Medulla oblongata (tissue), 1 donor: ENCODE data around the gene LLGL2.
A peak's percentile ranks its signal among the peaks of the same experiment; 100 is the strongest.
"Not testable (repeated sequence)": the region's sequence is repeated elsewhere in the genome, so short reads cannot be mapped to it uniquely, and the experiment has no call there.

Experiments
- DNase-seq: peaks from one replicate; pipeline ENCODE4 v3.0.0-alpha.2; 2015; ENCODE audit errors: extremely low spot score

Gene LLGL2

GRCh38 chr17:75568412-75569255 is 43.1 kb downstream of the LLGL2 start:
- no peak for DNase-seq

GRCh38 chr17:75570034-75570676 is 44.7 kb downstream of the LLGL2 start:
- DNase-seq, result no peak

DNA sequence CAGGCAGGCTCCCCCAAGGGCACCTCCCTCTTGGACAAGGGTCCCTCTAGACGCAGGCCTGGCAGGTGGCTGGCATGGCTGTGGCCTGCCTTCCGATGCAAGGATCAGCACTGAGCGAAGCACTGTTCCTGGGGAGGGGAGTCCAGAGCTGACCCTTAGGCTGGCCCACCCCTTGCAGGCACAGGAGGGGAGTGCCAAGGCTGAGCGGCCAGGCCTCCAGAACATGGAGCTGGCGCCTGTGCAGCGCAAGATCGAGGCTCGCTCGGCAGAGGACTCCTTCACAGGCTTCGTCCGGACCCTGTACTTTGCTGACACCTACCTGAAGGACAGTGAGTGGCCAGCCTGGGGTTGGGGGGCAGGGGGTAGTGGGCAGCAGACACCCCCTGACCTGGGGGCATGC is 45.3 kb downstream of the LLGL2 start:
- no peak for DNase-seq

- peak; percentile 72 for DNase-seq
Observed at GRCh38 chr17:75571197-75571884, 45.8 kb downstream of the LLGL2 start.

- no peak for DNase-seq
Observed at GRCh38 chr17:75571885-75572215, 46.4 kb downstream of the LLGL2 start.

GRCh38 chr17:75572713-75573539 is 47.4 kb downstream of the LLGL2 start:
- DNase-seq, result no peak

GRCh38 chr17:75573540-75573957 is 48.1 kb downstream of the LLGL2 start:
- no peak for DNase-seq

DNA sequence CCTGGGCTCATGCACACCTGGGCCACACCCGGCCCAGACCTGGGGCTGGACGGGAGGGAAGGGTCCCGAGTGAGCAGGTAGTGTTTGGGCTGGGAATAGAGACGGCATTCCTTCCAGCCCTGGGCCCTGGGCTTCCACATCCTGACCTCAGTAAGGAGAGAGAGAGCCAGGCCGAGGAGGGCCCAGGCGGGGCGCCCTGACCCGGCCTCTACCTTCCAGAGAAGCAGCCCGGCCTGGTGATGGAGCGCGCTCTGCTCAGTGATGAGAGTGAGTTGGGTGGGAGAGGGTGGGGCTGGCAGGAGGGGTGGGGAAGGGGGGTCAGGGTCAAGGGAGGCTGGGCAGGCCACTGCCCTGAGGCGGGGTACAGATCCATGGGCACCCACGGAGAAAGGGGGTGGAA is 48.5 kb downstream of the LLGL2 start:
- no peak for DNase-seq

- no peak for DNase-seq
Observed at GRCh38 chr17:75574404-75575036, 49.0 kb downstream of the LLGL2 start.

DNA sequence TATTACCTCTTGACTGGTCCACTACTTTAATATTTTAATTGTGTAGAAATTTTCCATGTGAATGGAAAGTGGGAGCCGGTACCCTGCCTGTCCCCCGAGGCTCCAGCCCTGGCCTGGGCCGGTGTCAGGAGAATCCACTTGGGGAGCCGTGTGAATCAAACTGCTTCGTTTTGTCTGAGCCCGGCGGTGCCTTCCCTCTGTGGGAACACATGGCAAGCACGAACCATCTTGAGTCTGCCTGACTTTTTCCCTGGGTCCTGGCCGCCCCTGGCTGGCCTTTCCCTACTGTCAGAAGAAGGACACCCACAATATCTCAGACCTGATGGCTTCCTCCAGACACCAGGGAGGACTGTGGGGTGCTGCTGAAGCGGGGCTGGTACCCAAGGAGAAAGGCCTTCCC is 49.7 kb downstream of the LLGL2 start:
- no peak for DNase-seq

DNA sequence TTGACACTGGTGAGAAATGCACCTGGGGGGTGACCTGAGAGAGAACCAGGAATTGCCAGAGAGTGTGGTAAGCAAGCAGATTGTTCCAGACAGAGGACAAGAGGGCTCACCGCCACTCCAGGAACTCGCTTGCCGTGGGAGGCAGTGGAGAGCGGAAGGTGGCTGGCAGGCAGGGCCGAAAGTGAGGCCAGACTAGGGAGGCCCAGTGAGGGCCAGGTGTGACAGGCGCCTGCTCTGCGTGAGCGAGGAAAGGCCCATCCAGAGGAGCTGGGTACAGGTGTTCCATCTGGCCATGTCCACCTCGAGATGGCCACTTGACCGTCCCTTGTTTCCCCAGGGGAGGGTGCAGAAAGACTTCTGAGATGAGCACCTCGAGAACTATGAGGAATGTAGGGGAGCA is 50.2 kb downstream of the LLGL2 start:
- no peak for DNase-seq

- no peak for DNase-seq
Observed at GRCh38 chr17:75576661-75577060, 51.2 kb downstream of the LLGL2 start.

DNA sequence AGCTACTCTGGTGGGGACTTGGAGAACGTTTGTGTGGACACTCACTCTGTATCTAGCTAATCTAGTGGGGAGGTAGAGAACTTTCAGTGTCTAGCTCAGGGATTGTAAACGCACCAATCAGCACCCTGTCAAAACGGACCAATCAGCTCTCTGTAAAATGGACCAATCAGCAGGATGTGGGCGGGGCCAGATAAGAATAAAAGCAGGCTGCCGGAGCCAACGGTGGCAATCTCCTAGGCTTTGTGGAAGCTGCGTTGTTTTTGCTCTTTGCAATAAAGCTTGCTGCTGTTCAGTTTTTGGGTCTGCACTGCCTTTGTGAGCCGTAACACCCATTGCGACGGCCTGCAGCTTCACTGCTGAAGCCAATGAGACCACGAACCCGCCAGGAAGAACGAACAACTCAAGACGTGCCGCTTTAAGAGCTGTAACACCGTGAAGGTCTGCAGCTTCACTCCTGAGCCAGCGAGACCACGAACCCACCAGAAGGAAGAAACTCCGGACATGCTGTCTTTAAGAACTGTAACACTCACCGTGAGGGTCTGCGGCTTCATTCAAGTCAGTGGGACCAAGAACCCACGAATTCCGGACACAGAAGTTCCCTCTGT is 55.7 kb downstream of the LLGL2 start:
- DNase-seq, result not testable (repeated sequence)

- not testable (repeated sequence) for DNase-seq
Observed at GRCh38 chr17:75583197-75583596, 57.7 kb downstream of the LLGL2 start.

DNA sequence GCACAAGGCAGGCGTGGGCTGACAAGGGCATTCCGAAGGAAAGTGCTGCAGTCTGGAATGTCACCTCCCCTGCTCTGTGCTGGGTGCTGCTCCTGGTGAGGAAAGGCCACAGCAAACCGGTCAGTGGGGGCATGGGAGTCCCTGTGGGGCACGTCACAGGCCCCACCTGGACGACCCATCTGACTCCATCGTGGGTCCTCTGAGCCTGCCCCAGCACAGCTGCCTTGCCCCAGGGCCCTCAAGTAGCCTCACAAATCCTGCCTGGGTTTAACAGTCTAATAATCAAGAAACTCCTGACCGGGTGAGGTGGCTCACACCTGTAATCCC is 59.3 kb downstream of the LLGL2 start:
- no peak for DNase-seq

- peak; percentile 66 for DNase-seq
Observed at GRCh38 chr17:75587675-75588595, 62.4 kb downstream of the LLGL2 start, which contains the start of gene MYO15B. TSS of gene MYO15B (plus strand) at chr17:75587800. CDS start at chr17:75588058, 258 bp downstream.

- peak; percentile 14 for DNase-seq
Observed at GRCh38 chr17:75588596-75589011, 63.1 kb downstream of the LLGL2 start.

DNA sequence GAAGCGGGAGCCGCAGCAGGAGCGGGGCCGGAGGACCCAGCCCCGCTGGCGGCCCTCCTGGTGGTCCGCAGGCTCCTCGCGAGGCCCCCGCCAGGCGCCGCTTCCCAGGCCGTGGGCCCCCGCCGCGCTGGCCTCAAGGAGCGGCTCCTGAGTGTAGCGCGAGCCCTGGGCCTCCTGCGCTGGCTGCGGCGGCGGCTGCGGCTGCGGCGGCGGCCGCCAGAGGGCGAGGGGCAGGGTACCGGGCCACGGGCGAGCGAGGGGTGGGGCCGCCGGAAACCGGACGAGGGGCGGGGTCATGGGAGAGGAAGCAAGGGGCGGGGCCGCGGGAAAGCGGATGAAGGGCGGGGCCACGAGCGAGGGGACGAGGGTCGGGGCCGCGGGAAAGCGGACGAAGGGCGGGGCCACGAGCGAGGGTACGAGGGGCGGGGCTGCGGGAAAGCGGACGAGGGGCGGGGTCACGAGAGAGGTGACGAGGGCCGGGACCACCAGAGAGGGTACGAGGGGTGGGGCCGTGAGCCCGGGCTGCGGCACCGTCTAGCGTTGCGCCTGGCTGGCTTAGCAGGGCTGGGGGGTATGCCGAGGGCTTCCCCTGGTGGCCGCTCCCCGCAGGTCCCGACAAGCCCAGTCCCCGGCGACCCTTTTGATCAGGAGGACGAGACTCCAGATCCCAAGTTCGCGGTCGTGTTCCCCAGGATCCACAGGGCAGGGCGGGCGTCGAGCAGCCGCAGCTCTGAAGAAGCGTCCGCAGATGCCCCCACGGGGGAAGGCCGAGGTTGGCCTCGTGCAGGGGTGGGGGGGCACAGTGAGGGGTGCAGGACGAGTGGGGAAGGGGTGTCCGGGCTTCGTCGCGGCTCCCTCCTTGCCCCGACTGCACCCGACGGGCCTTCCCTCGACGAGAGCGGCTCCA is 63.8 kb downstream of the LLGL2 start:
- DNase-seq, result peak; percentile 91

- no peak for DNase-seq
Observed at GRCh38 chr17:75589919-75590303, 64.4 kb downstream of the LLGL2 start.
